Heart left ventricle (tissue), 16 donors: ENCODE results near the gene NAA38. TPM values are rescaled to one million over a fixed set of nuclear protein-coding genes. Genes with fewer than 3 reads are reported as not detected.
A peak's percentile ranks its signal among the peaks of the same experiment; 100 is the strongest.

Source experiments
- ATAC-seq, 4 donors: fragments of 200-7000 bp; cut with Tn5 transposase; one replicate each; pipeline ENCODE4 v1.9.1; 2020 to 2022; ENCODE audit warnings: moderate library complexity in 4 of 4, mild to moderate bottlenecking in 3 of 4, moderate number of reproducible peaks in 1 of 4
- DNase-seq, 5 donors: peaks; one replicate each; pipeline ENCODE4 v3.0.0-alpha.2; 2020
- H3K27ac ChIP-seq, 12 donors: fragments of 200-600 bp; sonication (generic) in 4 of 12; one replicate each; pipeline versions ENCODE4 v1.5.0 to v1.8.0; 2016 to 2022; ENCODE audit warnings: mild to moderate bottlenecking in 2 of 12
- H3K27me3 ChIP-seq, 9 donors: fragments of 200-600 bp; sonication (generic) in 2 of 9; one replicate each; pipeline versions ENCODE4 v1.5.1 to v1.8.0; 2016 to 2022; ENCODE audit warnings: mild to moderate bottlenecking in 3 of 9
- H3K36me3 ChIP-seq, 9 donors: fragments of 200-600 bp; sonication (generic) in 2 of 9; one replicate each; pipeline versions ENCODE4 v1.5.0 to v1.8.0; 2018 to 2022; ENCODE audit warnings: mild to moderate bottlenecking in 2 of 9
- H3K4me1 ChIP-seq, 12 donors: fragments of 200-600 bp; sonication (generic) in 4 of 12; one replicate each; pipeline versions ENCODE4 v1.5.0 to v1.8.0; 2016 to 2022; ENCODE audit warnings: mild to moderate bottlenecking in 3 of 12
- H3K4me3 ChIP-seq, 12 donors: fragments of 200-600 bp; sonication (generic) in 4 of 12; one replicate each; pipeline versions ENCODE4 v1.5.0 to v1.8.0; 2017 to 2022; ENCODE audit warnings: mild to moderate bottlenecking in 9 of 12, moderate library complexity in 4 of 12
- H3K9me3 ChIP-seq, 12 donors: fragments of 200-600 bp; sonication (generic) in 4 of 12; one replicate each; pipeline versions ENCODE4 v1.5.0 to v1.8.0; 2016 to 2022; ENCODE audit warnings: mild to moderate bottlenecking in 1 of 12
- CTCF ChIP-seq, 12 donors: fragments of 200-600 bp; sonication (generic) in 4 of 12; IDR thresholded peaks; one replicate each; pipeline versions ENCODE4 v1.5.0 to v1.8.0; 2018 to 2022; ENCODE audit warnings: antibody characterized with exemption in 12 of 12, mild to moderate bottlenecking in 5 of 12
- POLR2A ChIP-seq, 2 donors: fragments of 450-650 bp; IDR thresholded peaks; one replicate each; pipeline ENCODE4 v1.6.1; 2017; ENCODE audit warnings: antibody characterized with exemption in 2 of 2, mild to moderate bottlenecking in 2 of 2, moderate library complexity in 2 of 2
- WGBS, 4 donors: extraction: QIAGEN DNeasy Blood & Tissue Kit in 2 of 4; methylation state at CpG; one replicate each; pipeline versions ENCODE4 v1.1.5 to v1.1.7; 2013 to 2018; 5-methylcytosine and 5-hydroxymethylcytosine counted together
- intact Hi-C, 10 donors: fragments of 100-400 bp; cut with DNase I; formaldehyde crosslinking; loops; one replicate each; pipeline versions ENCODE4 v1.11.1 to v1.14.2; 2022
- polyA plus RNA-seq, 2 donors: library from polyadenylated mRNA; stranded (reverse); fragments of 200-250 nt; gene quantifications; one replicate each; pipeline ENCODE4 v1.2.3, GENCODE V29; 2013
- total RNA-seq, 9 donors: library from RNA; depleted of rRNA in 2 of 9; stranded (reverse); fragments of >200 nt in 2 of 9; fragmentation: NEBNext Ultra II Directional in 3 of 9; extraction: Animal tissue kit (Norgen Biotek cat#: 25700) in 3 of 9; gene quantifications; one replicate each; pipeline versions ENCODE4 v1.1.0 to v1.2.4, GENCODE V29; 2016 to 2023
- donor health status: ischemic (EF 13 %, LVEDD 7.1; RV severe dilation, severe dysfunction).
- donor health status: healthy with polysubstance abuse.
- donor health status: DM: no; HTN: yes; CAD: no.
- donor health status: DM: no; HTN: no; CAD: no.
- donor health status: ischemic (EF 25% LVEDD 6.9; RV normal size, moderate dysfunction).
- donor health status: ischemic (EF 25% LVEDD 5.7; RV mildly dilated, moderate dysfunction).
- donor health status: healthy.
- donor health status: DM: yes; HTN: yes; CAD: no.
- donor health status: ischemic (EF 35%, LVEDD 5.7; RV mildly dilated, moderate dysfunction).
- donor health status: nonischemic (EF 11% LVEDD 7.7; RV severe dilation, severe dysfunction).
- donor health status: DM: yes; HTN: yes; CAD: no.
- donor health status: PGD.
- donor health status: ischemic (EF 29% LVEDD 5.4; RV normal size, mild dysfunction).
- donor health status: nonischemic (EF 23%, LVEDD 6.1; RV moderate dilation, normal function).

Gene NAA38
- total and polyA plus RNA-seq, 11 donors = 60.9 to 179 (median 74.2) TPM

GRCh38 chr17:7880076-7880868 is 22.9 kb upstream of the NAA38 start:
- DNase-seq (no peak), ATAC-seq (no peak)
- no peak for TF ChIP-seq CTCF (IDR thresholded peaks at IDR 0.05)
- TF ChIP-seq POLR2A (IDR thresholded peaks at IDR 0.05) = no peak
- Histone ChIP-seq H3K4me1 (peaks cover 0 to 50% (median 0%) of the 10 kb centered on the region in 12 donors), H3K4me3 (no peak overlapping the region), H3K27ac (peak overlapping the region in 1 of 12 donors; percentile 44), H3K27me3 (no peaks in the 10 kb centered on the region), H3K36me3 (peaks cover 0 to 56% (median 6%) of the 10 kb centered on the region in 9 donors), H3K9me3 (no peaks in the 10 kb centered on the region)
- intact Hi-C loops = no loop called here
- WGBS, 4 donors = 71 to 80% (median 77%) methylated on average over 3 of the region's 3 CpGs

GRCh38 chr17:7878234-7878633 is 20.9 kb upstream of the NAA38 start:
- intact Hi-C loops = no loop called here
- WGBS, 4 donors = 88 to 97% (median 95%) methylated on average over 7 of the region's 7 CpGs
- no peak for TF ChIP-seq CTCF (IDR thresholded peaks at IDR 0.05)
- TF ChIP-seq POLR2A (IDR thresholded peaks at IDR 0.05) = no peak
- ATAC-seq (no peak), DNase-seq (no peak)
- peaks cover 0 to 43% (median 0%) of the 10 kb centered on the region in 12 donors for H3K4me1 ChIP-seq
- no peak overlapping the region for H3K27ac ChIP-seq
- peaks cover 0 to 59% (median 8%) of the 10 kb centered on the region in 9 donors for H3K36me3 ChIP-seq
- H3K27me3 ChIP-seq = no peaks in the 10 kb centered on the region
- no peaks in the 10 kb centered on the region for H3K9me3 ChIP-seq
- no peak overlapping the region for H3K4me3 ChIP-seq

GRCh38 chr17:7875804-7876370 is 18.5 kb upstream of the NAA38 start:
- ATAC-seq (no peak), DNase-seq (no peak)
- Histone ChIP-seq H3K9me3 (no peaks in the 10 kb centered on the region), H3K36me3 (peaks cover 0 to 49% (median 8%) of the 10 kb centered on the region in 9 donors), H3K4me1 (peaks cover 0 to 20% (median 0%) of the 10 kb centered on the region in 12 donors), H3K4me3 (no peak overlapping the region), H3K27ac (no peak overlapping the region), H3K27me3 (no peaks in the 10 kb centered on the region)
- intact Hi-C loops = no loop called here
- WGBS, 4 donors = 70 to 76% (median 73%) methylated on average over 2 of the region's 2 CpGs
- TF ChIP-seq POLR2A (IDR thresholded peaks at IDR 0.05) = no peak
- TF ChIP-seq CTCF (IDR thresholded peaks at IDR 0.05) = no peak

GRCh38 chr17:7873051-7873450 is 15.7 kb upstream of the NAA38 start:
- TF ChIP-seq POLR2A (IDR thresholded peaks at IDR 0.05) (no peak), CTCF (IDR thresholded peaks at IDR 0.05) (no peak)
- Histone ChIP-seq H3K9me3 (no peaks in the 10 kb centered on the region), H3K36me3 (peaks cover 0 to 26% (median 6%) of the 10 kb centered on the region in 9 donors), H3K4me3 (no peak overlapping the region), H3K27me3 (no peaks in the 10 kb centered on the region), H3K27ac (no peak overlapping the region), H3K4me1 (peaks cover 0 to 12% (median 0%) of the 10 kb centered on the region in 12 donors)
- DNase-seq = no peak
- intact Hi-C loops = no loop called here
- WGBS, 4 donors = 71 to 79% (median 74%) methylated on average over 4 of the region's 4 CpGs
- ATAC-seq = no peak
